Measurements from ENCODE around the gene APLF. TPM values are rescaled to one million over a fixed set of nuclear protein-coding genes. Genes with fewer than 3 reads are reported as not detected.

APLF gene
- polyA plus RNA-seq, 1 donor from 2014 or later: 2.3 TPM

DNA sequence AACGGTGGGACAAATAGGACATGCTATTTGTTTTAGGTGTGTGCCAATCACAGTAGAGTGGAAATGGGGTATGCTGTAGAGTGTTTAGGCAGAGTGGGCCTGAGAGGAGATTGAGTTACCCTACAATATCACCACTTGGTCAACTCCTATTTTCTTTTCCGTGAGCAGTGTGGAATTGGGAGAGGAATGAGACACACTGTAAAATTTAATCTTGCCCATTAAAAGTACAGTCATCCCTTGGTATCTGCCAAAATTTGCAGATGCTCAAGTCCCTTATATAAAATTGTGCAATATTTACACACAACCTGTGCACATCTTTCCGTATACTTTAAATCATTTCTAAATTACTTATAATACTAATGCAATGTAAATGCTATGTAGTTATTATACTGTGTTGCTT is 12.7 kb upstream of the APLF start:
- Mint-ChIP-seq H3K36me3 (no peaks in the 10 kb centered on the region), H3K4me3 (no peak overlapping the region), H3K9me3 (no peaks in the 10 kb centered on the region), H3K27ac (no peak overlapping the region), H3K27me3 (no peaks in the 10 kb centered on the region), H3K4me1 (peaks cover 0 to 9% (median 2%) of the 10 kb centered on the region in 3 donors)

DNA sequence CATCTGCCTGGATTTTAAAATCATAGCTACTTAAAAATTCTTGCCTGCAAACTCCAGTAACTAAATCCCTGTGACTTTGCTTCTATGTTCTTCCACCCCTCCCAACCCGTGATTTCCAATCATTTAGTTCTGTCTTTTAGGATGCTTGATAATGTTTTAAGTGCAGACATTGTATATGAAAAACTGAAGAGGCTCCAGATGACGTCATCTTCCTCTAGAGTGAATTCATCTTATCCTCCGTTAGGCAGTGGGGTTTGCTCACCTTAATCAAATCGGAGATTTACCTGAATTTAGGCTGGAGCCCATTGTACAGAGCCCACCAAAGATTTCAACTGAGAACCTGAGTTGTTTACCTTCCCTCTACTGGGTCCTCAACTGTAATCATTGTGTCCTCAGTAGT is 11.2 kb upstream of the APLF start:
- Mint-ChIP-seq H3K4me3 (no peak overlapping the region), H3K4me1 (peaks cover 0 to 9% (median 2%) of the 10 kb centered on the region in 3 donors), H3K27ac (peak overlapping the region in 1 of 3 donors; percentile 8), H3K9me3 (no peaks in the 10 kb centered on the region), H3K27me3 (no peaks in the 10 kb centered on the region), H3K36me3 (no peaks in the 10 kb centered on the region)

DNA sequence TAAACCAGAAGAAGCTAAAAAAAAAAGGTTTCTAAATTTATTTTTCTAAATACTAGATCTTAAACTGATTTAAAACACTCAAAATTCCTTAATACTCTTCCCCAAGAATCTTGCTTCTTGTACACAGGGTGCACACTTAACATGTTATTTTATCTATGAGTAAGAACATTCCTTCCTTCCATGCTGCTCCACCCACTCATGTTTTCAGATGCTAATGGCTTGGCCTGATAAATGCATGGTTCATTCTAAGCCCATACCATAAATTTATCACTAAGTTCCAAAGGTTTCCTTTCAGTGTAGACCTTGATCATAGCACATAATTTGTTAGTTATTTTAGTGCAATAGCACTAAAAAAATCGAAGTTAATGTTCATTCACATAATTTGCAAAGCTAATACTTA is 8.4 kb upstream of the APLF start:
- H3K36me3 Mint-ChIP-seq: no peaks in the 10 kb centered on the region
- H3K27me3 Mint-ChIP-seq: no peaks in the 10 kb centered on the region
- no peaks in the 10 kb centered on the region for H3K9me3 Mint-ChIP-seq
- no peak overlapping the region for H3K27ac Mint-ChIP-seq
- peaks cover 0 to 1% (median 0%) of the 10 kb centered on the region in 3 donors for H3K4me1 Mint-ChIP-seq
- no peak overlapping the region for H3K4me3 Mint-ChIP-seq

DNA sequence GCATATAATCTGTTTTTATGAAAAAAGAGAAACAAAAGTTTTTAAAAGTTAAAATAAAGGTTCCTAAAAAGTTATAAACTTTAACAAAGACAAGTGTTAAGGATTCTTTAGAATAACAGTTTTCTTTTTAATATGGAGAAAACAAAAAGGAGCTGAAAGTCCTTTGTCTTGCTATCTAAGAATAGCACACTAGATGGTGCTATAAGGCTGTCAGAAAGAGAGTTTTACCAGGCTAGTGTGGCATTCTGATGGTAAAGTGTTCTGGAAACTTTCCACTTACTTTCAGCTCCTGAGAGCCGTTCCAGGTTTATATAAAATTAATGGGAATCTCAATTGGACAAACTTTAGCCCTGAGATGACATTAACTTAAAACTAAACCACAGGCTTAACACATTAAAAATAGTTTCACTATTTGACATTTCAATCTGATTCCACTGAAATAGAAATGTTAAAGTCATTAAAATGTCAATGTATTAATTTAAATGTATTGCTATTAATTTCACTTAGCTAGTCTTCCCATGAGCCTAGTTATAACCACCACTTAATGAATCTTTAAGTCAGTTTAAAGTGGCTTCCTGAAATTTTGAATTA is 4.0 kb upstream of the APLF start:
- Mint-ChIP-seq H3K9me3 (no peaks in the 10 kb centered on the region), H3K36me3 (no peaks in the 10 kb centered on the region), H3K4me3 (no peak overlapping the region), H3K27me3 (no peaks in the 10 kb centered on the region), H3K27ac (no peak overlapping the region), H3K4me1 (peaks cover 16 to 19% (median 18%) of the 10 kb centered on the region in 3 donors)

DNA sequence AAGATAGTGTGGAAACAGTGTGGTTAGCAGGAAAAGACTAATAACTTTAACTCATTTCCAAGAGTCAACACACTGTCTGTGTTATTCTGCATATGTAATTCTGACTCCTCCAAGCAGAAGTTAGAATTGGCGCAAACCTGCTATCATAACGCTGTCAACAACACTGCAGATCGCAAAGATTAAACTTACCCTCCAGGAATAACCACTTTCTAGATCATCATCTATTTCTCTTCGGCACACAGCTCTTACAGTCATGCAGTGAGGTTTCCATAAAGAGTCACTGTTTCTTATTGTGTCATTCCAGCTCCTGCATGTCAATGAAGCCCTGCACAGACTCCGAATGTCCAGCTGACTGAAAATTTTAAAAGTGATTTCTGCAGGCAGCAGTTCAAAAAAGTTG is 2.7 kb upstream of the APLF start:
- Mint-ChIP-seq H3K9me3 (no peaks in the 10 kb centered on the region), H3K36me3 (no peaks in the 10 kb centered on the region), H3K4me3 (peak overlapping the region in 2 of 4 donors; percentile 32 to 41), H3K27me3 (no peaks in the 10 kb centered on the region), H3K27ac (no peak overlapping the region), H3K4me1 (peaks cover 16 to 23% (median 22%) of the 10 kb centered on the region in 3 donors)

DNA sequence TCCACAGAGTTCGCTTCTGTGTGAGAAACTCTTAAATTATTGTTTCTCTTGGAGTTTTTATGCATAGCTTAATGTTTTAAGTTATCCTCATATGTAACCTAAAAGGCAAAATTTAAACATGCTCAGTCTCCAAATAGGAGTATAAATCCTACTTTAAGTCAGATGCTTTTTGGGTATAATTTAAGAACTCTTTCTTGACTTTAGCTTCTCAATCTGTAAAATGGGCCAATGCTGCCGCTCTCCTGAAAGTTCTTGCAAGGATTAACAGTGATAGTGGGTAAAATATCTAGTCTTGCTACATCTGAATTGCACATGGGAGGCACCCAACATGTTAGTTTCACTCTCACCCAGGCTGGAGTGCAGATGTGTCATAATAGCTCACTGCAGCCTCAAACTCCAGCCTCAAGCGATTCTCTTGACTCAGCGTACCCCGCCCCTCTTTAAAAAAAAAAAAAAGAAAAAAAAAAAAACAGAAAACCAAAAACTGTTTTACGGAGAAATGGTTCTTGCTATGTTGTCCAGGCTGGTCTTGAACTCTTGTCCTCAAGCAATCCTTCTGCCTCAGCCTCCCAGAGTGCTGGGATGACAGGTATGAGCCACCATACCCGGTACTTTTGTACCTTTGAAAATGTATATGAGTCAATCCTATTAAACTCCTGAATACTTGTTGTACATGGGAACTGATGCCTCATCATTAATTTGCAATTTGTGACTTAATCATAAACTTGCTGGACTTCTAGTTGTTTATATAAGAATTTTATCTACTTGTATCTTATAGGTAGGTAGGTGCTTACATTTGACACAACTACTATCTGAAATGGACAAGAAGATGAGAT is 2.1 kb upstream of the APLF start:
- Mint-ChIP-seq H3K27ac (peak overlapping the region in 2 of 3 donors; percentile 75 to 87), H3K36me3 (no peaks in the 10 kb centered on the region), H3K4me1 (peaks cover 16 to 23% (median 22%) of the 10 kb centered on the region in 3 donors), H3K4me3 (peak overlapping the region in 2 of 4 donors; percentile 92 to 98), H3K9me3 (no peaks in the 10 kb centered on the region), H3K27me3 (no peaks in the 10 kb centered on the region)

DNA sequence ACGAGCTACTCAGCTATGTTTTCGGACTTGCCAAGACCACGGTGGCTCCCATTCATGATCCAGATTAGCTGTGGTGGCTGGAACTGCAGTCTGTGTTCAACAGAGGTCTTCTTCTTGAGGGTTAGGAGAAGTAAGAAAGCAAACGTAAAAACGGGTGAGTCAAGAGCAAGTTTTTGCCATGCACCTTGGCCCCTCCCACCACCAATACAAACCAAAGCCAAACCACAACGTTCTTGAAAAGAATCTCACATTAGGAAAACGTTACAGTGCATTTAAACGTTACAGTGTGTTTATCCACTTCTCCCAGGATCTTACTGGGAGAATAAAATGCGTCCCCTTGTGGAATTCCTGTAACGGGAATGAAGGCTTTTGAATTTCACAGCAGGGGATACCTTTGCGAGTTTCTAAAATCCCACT is 1.0 kb upstream of the APLF start:
- Mint-ChIP-seq H3K9me3 (no peaks in the 10 kb centered on the region), H3K4me3 (peak overlapping the region; percentile 92 to 98 (median 97)), H3K27me3 (no peaks in the 10 kb centered on the region), H3K4me1 (peaks cover 16 to 23% (median 22%) of the 10 kb centered on the region in 3 donors), H3K27ac (peak overlapping the region; percentile 27 to 91 (median 87)), H3K36me3 (no peaks in the 10 kb centered on the region)

DNA sequence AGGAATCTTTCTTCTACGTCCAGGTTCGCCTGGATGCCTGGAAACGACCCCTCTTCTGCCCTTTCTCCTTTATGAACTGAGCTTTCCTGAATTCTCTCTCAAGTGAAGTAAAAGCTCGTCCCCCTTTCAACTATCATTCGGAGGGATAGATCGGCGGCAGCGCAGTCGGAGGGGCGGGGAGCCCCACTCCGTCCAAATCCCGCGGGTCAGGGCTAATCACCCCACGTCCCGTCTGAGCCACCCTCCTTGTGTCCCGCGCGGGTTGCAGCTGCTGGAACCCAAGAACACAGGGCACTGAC is 658 bp upstream of the APLF start:
- H3K4me3 Mint-ChIP-seq: peak overlapping the region; percentile 92 to 98 (median 97)
- H3K27ac Mint-ChIP-seq: peak overlapping the region; percentile 27 to 98 (median 87)
- H3K9me3 Mint-ChIP-seq: no peaks in the 10 kb centered on the region
- no peaks in the 10 kb centered on the region for H3K36me3 Mint-ChIP-seq
- H3K27me3 Mint-ChIP-seq: no peaks in the 10 kb centered on the region
- H3K4me1 Mint-ChIP-seq: peaks cover 16 to 23% (median 22%) of the 10 kb centered on the region in 3 donors

DNA sequence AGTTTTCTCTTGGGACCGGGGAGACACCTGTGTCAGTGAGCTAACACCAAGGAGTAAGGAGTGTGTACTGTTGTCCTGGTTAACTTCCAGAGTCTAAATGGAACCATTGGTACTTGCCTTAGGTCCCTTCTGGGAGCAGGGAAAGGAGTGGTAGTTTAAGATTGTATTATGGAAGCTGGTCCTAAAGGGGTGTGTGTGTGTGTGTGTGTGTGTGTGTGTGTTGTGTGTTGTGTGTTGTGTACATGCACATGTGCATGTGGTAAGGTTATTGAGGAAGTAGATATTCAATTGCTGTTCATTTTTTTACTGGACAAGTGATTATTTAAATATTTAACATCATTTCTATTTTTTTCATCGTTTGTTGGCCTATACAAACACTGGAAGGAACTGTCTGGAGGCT is 1.4 kb downstream of the APLF start:
- H3K4me3 Mint-ChIP-seq: peak overlapping the region in 3 of 4 donors; percentile 34 to 96 (median 92)
- no peaks in the 10 kb centered on the region for H3K36me3 Mint-ChIP-seq
- peaks cover 16 to 23% (median 21%) of the 10 kb centered on the region in 3 donors for H3K4me1 Mint-ChIP-seq
- no peak overlapping the region for H3K27ac Mint-ChIP-seq
- no peaks in the 10 kb centered on the region for H3K27me3 Mint-ChIP-seq
- no peaks in the 10 kb centered on the region for H3K9me3 Mint-ChIP-seq

DNA sequence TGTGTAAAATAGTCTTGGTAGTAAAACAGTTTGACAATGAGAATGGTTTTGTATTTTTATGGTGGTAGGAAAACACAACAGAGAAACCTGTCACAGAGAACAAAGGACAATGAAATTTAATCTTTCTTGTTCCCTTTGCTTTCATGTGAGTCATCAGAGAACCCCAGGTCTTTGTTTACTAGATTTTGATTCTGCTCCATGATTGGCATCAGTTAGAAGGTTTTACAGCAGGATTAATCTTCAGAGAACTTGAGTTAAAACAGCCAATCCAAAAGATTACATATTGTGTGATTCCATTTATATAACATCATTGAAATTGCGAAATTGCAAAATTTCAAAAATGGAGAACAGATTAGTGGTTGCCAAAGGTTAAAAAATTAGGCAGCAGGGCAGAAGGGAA is 2.5 kb downstream of the APLF start:
- no peaks in the 10 kb centered on the region for H3K36me3 Mint-ChIP-seq
- H3K27me3 Mint-ChIP-seq: no peaks in the 10 kb centered on the region
- H3K4me3 Mint-ChIP-seq: peak overlapping the region in 1 of 4 donors; percentile 25
- H3K9me3 Mint-ChIP-seq: no peaks in the 10 kb centered on the region
- no peak overlapping the region for H3K27ac Mint-ChIP-seq
- H3K4me1 Mint-ChIP-seq: peaks cover 15 to 23% (median 16%) of the 10 kb centered on the region in 3 donors

DNA sequence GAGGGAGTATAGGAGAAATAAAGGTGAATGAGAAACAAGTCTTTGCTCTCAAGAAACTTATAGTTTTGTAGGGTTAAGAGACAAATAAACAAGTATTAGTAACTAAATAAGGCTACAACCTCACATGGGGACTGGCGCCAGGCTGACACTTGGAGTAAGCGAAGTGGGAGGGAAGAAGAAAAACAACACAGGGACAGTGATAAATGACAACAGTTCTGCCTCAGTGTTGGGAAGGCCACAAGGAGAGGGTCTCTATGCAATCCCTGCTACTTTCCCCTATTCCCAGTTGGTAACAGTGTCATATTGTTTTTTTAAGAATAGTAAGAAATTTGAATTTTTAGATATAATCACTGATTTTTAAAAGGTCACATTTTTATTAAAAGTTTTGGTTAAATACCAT is 4.0 kb downstream of the APLF start:
- Mint-ChIP-seq H3K27me3 (no peaks in the 10 kb centered on the region), H3K9me3 (no peaks in the 10 kb centered on the region), H3K36me3 (no peaks in the 10 kb centered on the region), H3K4me3 (peak overlapping the region in 1 of 4 donors; percentile 59), H3K27ac (no peak overlapping the region), H3K4me1 (peaks cover 6 to 15% (median 10%) of the 10 kb centered on the region in 3 donors)

DNA sequence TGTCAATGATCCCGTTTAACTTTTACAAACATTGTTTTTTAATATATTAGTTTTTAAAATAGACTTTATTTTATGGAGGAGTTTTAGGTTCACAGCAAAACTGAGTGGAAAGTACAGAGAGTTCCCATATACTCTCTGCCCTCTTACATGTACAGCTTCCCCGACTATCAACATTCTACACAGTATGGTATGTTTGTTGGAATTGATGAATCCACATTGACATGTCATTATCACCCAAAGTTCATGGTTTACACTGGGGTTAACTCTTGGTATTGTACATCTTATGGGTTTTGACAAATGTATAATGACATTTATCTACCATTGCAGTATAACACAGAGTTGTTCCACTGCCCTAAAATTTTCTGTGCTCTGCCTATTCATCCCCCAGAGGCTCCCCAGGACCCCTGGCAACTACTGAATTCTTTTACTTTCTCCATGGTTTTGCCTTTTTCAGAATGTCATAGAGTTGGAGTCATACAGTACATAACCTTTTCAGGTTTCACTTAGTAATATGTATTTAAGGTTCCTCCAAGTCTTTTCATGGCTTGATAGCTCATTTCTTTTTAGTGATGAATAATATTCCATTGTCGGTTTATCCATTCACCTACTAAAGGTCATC is 5.5 kb downstream of the APLF start:
- Mint-ChIP-seq H3K36me3 (no peaks in the 10 kb centered on the region), H3K27ac (no peak overlapping the region), H3K27me3 (no peaks in the 10 kb centered on the region), H3K9me3 (no peaks in the 10 kb centered on the region), H3K4me3 (no peak overlapping the region), H3K4me1 (peaks cover 0 to 6% (median 4%) of the 10 kb centered on the region in 3 donors)

DNA sequence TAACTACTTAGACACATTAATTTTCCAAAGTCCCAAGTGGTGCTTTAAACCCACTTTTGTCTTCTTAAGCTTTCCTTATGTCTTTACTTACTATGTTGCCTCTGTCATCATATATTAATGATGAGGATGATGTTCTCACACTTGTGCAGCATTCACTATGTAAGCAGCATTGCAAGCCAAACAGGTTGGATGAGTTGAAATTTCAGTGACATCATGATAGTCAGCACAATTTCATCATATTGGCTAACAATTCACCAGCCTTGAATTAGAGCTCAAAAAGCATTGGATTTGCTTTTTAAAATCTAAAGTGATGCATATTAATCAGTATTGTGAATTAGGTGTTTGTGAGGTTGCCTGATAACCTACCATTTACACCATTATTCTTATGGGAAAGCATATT is 7.7 kb downstream of the APLF start:
- Mint-ChIP-seq H3K4me3 (no peak overlapping the region), H3K36me3 (peaks cover 5% of the 10 kb centered on the region), H3K4me1 (peaks cover 0 to 1% (median 0%) of the 10 kb centered on the region in 3 donors), H3K9me3 (no peaks in the 10 kb centered on the region), H3K27ac (no peak overlapping the region), H3K27me3 (no peaks in the 10 kb centered on the region)

DNA sequence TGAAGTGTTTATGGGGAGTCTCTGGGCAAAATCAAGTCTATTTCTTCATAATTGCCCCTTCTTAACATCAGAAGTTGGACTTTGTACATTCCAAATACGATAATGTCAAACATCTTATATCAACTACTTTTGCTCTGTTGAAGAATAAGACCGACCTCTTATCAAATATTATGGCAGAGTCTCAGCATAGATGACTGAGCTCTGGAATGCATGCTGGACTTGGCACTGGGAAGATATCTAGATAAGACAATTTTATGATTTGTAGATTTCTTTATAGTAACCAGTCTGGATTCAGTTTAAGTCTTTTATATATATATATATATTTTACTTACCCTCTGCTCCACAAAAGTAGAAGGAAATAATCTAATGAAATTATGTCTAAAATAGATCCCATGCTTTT is 8.2 kb downstream of the APLF start:
- Mint-ChIP-seq H3K36me3 (peaks cover 5% of the 10 kb centered on the region), H3K27me3 (no peaks in the 10 kb centered on the region), H3K27ac (no peak overlapping the region), H3K4me3 (no peak overlapping the region), H3K9me3 (no peaks in the 10 kb centered on the region), H3K4me1 (peaks cover 0 to 1% (median 0%) of the 10 kb centered on the region in 3 donors)

DNA sequence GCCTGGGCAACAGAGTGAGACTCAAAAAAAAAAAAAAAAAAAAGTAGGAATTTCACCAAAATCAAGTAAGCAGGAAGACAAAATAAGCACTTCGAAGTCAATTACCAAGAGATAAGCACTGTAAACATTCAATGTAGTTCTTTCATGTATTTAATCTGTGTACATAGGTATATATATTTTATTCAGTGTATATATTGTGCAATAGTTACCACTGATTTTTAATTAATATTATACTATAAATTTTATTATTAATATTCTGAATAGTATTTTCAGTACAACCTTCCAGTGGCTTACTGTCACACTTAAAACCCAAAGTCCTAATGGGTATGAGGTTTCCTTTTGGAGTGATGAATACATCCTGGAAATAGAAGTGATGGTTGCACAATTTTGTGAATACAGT is 9.1 kb downstream of the APLF start:
- Mint-ChIP-seq H3K27me3 (no peaks in the 10 kb centered on the region), H3K4me1 (peaks cover 0 to 4% (median 1%) of the 10 kb centered on the region in 3 donors), H3K9me3 (no peaks in the 10 kb centered on the region), H3K36me3 (peaks cover 5% of the 10 kb centered on the region), H3K4me3 (no peak overlapping the region), H3K27ac (no peak overlapping the region)
